WTC11 (cell line): ENCODE measurements around the gene ATL2.

Source experiments
- CTCF ChIP-seq: fragments of 200-600 bp; IDR thresholded peaks from 2 replicates; pipeline ENCODE4 v1.8.0; 2022; ENCODE audit warnings: antibody characterized with exemption
- FOXK1 ChIP-seq: sonication (generic); formaldehyde crosslinking; IDR thresholded peaks from 2 replicates; pipeline ENCODE4 v1.8.0; 2022; ENCODE audit warnings: mild to moderate bottlenecking, moderate library complexity, missing genetic modification reagents
- SMAD3 ChIP-seq: sonication (generic); formaldehyde crosslinking; IDR thresholded peaks from 2 replicates; pipeline ENCODE4 v1.8.0; 2022; ENCODE audit warnings: missing genetic modification reagents, mild to moderate bottlenecking, borderline replicate concordance
- ZNF138 ChIP-seq: sonication (generic); formaldehyde crosslinking; conservative IDR thresholded peaks from 2 replicates; pipeline ENCODE4 v1.8.1; 2022; ENCODE audit warnings: mild to moderate bottlenecking, moderate library complexity, missing genetic modification reagents

GRCh38 chr2:38264396-38265221 lies 112.5 kb downstream of the ATL2 start:
- TF ChIP-seq CTCF: no peak
- TF ChIP-seq FOXK1: no peak
- TF ChIP-seq SMAD3 (CRISPR knock-in tag): no peak
- TF ChIP-seq ZNF138: no peak
